IPS DF 6.9 (cell line): Measurements from ENCODE around the gene DOCK2.

Source experiments
- DNase-seq: peaks from one replicate; pipeline ENCODE4 v3.0.0-alpha.2; 2013; ENCODE audit warnings: low read depth, low spot score
- H3K27ac ChIP-seq: one replicate; pipeline ENCODE4 v1.5.1; 2013; ENCODE audit warnings: low read length, control low read depth
- H3K27me3 ChIP-seq: 2 replicates; pipeline ENCODE4 v1.6.1; 2013; ENCODE audit warnings: mild to moderate bottlenecking, low read length; ENCODE audit not compliant: control insufficient read depth, insufficient read depth
- H3K36me3 ChIP-seq: 2 replicates; pipeline ENCODE4 v1.6.1; 2013; ENCODE audit warnings: low read length; ENCODE audit not compliant: control insufficient read depth, insufficient read depth
- H3K4me1 ChIP-seq: 2 replicates; pipeline ENCODE4 v1.6.1; 2013; ENCODE audit warnings: low read length; ENCODE audit not compliant: control insufficient read depth, insufficient read depth
- H3K4me3 ChIP-seq: 2 replicates; pipeline ENCODE4 v1.5.1; 2013; ENCODE audit warnings: mild to moderate bottlenecking, low read length
- H3K9me3 ChIP-seq: 2 replicates; pipeline ENCODE4 v1.6.1; 2013; ENCODE audit warnings: low read length, inconsistent platforms; ENCODE audit not compliant: control insufficient read depth, insufficient read depth
- WGBS: extraction: QIAGEN DNeasy Blood & Tissue Kit; methylation state at CpG from one replicate; pipeline ENCODE4 v1.1.7; 2013; ENCODE audit warnings: mixed read lengths, missing lambda C conversion rate; ENCODE audit not compliant: insufficient read length, insufficient coverage; 5-methylcytosine and 5-hydroxymethylcytosine counted together

Gene DOCK2

DNA sequence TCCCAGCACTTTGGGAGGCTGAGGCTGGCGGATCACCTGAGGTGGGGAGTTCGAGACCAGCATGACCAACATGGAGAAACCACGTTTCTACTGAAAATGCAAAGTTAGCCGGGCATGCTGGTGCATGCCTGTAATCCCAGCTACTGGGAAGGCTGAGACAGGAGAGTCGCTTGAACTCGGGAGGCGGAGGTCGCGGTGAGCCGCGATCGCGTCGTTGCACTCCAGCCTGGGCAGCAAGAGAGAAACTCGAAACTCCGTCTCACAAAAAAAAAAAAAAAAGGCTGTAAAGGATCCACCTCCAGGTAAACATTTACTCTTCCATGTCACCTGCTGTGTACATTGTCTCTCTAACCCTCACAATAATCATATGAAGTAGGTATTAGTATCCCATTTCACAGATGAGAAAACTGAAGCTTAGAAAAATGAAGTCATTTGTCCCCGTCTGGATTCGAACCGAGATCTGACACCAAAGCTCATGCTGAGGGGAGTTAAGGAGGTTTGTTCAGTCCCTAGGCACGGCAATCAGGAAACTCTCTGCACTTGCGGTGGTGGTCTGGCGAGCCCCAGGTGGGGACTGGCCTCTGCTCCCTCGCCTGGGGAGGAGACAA, 494 bp upstream of the DOCK2 start:
- Histone ChIP-seq H3K27ac (no peak overlapping the region), H3K4me1 (0 out of 2 replicates have a peak, but pooled peaks cover 4% of the 10 kb centered on the region), H3K4me3 (peak overlapping the region; percentile 57; the same call in 1 of the 2 replicates), H3K9me3 (no peaks in the 10 kb centered on the region), H3K36me3 (no peaks in the 10 kb centered on the region), H3K27me3 (no peaks in the 10 kb centered on the region)
- no peak for DNase-seq
- no CpG with 5 or more reads among the region's 23 CpGs for WGBS

DNA sequence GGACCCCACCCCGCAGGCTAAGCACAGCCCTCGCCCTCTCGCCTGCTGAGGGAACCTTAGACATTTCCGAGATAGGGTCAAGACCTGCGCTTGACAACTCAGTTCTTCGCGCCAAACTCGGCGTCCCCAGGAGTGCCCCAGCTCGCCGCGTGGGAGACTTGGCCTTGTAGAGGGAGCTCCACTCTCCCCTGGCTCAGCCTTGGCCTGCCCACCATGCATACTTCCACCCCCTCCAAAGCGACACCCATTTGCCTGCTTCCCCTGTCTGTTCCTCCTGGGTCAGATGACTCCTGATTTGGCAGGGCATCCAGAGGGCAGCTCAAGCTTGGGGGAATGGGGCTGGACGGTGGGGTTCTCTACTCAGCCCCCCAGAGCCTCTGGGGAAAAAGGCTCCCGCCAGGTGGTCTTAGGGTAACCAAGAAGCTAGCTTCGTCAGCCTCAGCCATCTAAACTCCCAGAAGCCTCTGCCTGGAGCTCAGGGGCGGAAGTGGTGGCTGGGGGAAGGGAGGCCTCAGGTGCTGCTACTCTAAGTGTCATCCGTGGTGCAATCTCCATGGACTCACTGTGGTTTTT, 560 bp downstream of the DOCK2 start:
- Histone ChIP-seq H3K27ac (no peak overlapping the region), H3K27me3 (no peaks in the 10 kb centered on the region), H3K4me1 (0 out of 2 replicates have a peak, but pooled peaks cover 4% of the 10 kb centered on the region), H3K4me3 (peak overlapping the region; percentile 57; the same call in 1 of the 2 replicates), H3K36me3 (no peaks in the 10 kb centered on the region), H3K9me3 (no peaks in the 10 kb centered on the region)
- WGBS, result no CpG with 5 or more reads among the region's 18 CpGs
- no peak for DNase-seq

DNA sequence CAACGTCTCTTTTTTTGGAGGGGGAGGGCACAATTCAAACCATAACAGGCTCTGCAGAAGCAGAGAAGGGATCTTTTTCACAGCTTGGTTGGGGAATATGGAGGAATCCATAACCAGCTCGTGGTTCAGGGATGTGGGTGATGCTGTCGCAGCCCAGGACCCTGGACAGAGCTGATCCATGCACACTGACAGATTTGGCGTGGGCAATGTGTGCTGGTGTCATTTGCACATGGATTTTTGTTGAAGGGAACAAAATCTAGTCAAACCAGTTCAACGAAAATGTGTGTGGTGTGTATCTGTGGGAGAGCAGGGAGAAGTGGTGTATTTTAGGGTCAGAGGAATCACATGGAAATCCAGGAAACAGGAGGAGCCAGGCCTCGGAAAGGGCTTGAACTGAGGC, 4.2 kb downstream of the DOCK2 start:
- Histone ChIP-seq H3K4me1 (0 out of 2 replicates have a peak, but pooled peaks cover 4% of the 10 kb centered on the region), H3K36me3 (no peaks in the 10 kb centered on the region), H3K4me3 (no peak overlapping the region), H3K9me3 (no peaks in the 10 kb centered on the region), H3K27ac (no peak overlapping the region), H3K27me3 (no peaks in the 10 kb centered on the region)
- WGBS, result no CpG with 5 or more reads among the region's 6 CpGs
- DNase-seq, result no peak

DNA sequence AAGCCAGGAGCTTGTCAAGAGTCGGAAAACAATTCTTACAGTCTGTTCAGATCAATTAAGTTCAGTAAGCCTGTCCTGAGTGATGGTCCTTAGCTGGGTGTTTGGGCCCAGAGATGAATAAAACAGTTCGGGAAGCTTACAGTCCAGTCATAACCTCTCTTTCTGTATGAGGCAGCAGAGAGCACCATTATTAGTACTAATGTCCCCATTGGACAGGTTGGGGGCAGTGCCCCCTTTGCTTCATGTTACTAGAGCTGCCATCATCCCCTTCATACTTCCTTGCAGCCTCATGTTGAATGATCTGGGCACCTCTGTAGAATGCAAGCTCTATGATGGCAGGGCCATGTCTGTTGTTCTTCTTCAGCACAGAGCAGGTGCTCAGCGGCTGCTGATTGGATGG, 9.8 kb downstream of the DOCK2 start:
- Histone ChIP-seq H3K27me3 (no peaks in the 10 kb centered on the region), H3K4me1 (peaks cover 3% of the 10 kb centered on the region; the same call in 1 of the 2 replicates), H3K36me3 (no peaks in the 10 kb centered on the region), H3K4me3 (no peak overlapping the region), H3K9me3 (no peaks in the 10 kb centered on the region), H3K27ac (no peak overlapping the region)
- DNase-seq, result no peak
- no CpG with 5 or more reads among the region's 3 CpGs for WGBS

DNA sequence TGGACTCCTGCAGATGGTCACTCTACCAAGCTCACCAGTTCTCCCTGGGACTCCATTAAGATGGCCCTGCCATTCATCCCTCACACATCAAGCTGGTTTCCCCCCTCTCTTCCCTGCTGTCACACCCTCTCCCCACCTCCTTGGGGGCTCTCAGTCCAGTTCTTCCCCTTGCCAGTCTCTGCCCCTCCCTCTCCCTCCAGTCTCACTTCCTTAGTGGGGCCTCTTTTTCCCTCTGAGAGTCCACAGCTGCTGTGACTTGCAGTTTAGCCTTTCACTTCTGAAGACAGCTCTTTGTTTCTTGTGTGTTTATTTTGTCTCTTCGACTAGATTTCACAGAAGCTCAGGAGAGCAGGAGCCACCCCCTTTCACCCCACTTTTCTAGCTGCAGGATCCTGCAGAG, 10.5 kb downstream of the DOCK2 start:
- peaks cover 3% of the 10 kb centered on the region; the same call in 1 of the 2 replicates for H3K4me1 ChIP-seq
- no peaks in the 10 kb centered on the region for H3K36me3 ChIP-seq
- no peak overlapping the region for H3K4me3 ChIP-seq
- H3K27ac ChIP-seq, result no peak overlapping the region
- no CpG with 5 or more reads among the region's 1 CpG for WGBS
- H3K27me3 ChIP-seq, result no peaks in the 10 kb centered on the region
- H3K9me3 ChIP-seq, result no peaks in the 10 kb centered on the region
- no peak for DNase-seq

DNA sequence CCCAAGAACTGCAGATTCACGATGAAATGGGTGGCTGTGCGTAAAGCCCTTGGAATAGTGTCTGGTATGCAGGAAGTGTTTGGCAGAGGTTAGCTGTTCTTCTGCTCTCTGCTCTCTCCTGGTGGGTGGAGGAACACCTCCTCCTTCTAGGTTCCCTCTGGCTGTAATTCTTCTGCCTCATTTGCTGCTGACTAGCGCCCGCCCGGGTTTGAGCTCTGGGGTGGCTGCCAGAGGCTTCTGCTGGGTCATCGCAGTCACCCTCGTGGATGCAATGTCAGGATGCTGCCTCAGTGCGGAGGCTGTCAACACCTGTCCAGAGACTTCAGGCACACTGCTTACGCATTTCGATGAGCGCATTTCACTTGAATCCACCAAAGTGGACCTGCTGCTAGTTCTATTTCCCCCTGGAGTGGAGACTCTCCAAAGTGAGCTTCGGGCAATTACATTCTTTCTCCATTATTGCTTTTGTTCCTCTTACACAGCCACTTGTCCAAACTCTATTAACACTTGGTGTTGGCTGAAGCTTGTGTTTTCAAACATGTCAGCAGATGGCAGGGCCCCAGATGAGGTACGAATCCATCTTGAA, 11.7 kb downstream of the DOCK2 start:
- H3K4me3 ChIP-seq, result no peak overlapping the region
- H3K27ac ChIP-seq, result no peak overlapping the region

DNA sequence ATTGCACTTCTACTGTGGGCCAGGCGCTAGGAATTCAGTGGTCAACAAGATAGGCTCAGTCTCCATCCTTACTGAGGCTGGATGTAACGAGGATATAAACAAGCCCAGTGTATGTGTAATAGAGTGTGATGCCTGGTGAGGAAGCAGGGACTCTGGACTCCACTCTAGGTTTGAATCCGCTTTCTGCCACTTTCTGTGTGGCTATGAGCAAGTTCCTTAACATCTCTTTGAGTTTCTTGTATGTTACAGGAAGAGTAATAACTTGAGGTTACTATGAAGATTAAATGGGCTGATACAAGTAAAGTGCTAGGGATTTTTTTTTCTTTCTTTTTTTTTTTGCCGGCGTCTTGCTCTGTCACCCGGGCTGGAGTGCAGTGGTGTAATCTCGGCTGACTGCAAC, 12.4 kb downstream of the DOCK2 start:
- Histone ChIP-seq H3K27me3 (no peaks in the 10 kb centered on the region), H3K27ac (no peak overlapping the region), H3K4me3 (no peak overlapping the region), H3K36me3 (no peaks in the 10 kb centered on the region), H3K4me1 (peaks cover 3% of the 10 kb centered on the region; the same call in 1 of the 2 replicates), H3K9me3 (no peaks in the 10 kb centered on the region)
- DNase-seq, result no peak
- no CpG with 5 or more reads among the region's 7 CpGs for WGBS

More for the DNA sequence above, 11.7 kb downstream of the DOCK2 start:
- Histone ChIP-seq H3K9me3 (no peaks in the 10 kb centered on the region), H3K36me3 (no peaks in the 10 kb centered on the region), H3K27me3 (no peaks in the 10 kb centered on the region), H3K4me1 (peaks cover 3% of the 10 kb centered on the region; the same call in 1 of the 2 replicates)
- no peak for DNase-seq
- WGBS, result no CpG with 5 or more reads among the region's 13 CpGs

DNA sequence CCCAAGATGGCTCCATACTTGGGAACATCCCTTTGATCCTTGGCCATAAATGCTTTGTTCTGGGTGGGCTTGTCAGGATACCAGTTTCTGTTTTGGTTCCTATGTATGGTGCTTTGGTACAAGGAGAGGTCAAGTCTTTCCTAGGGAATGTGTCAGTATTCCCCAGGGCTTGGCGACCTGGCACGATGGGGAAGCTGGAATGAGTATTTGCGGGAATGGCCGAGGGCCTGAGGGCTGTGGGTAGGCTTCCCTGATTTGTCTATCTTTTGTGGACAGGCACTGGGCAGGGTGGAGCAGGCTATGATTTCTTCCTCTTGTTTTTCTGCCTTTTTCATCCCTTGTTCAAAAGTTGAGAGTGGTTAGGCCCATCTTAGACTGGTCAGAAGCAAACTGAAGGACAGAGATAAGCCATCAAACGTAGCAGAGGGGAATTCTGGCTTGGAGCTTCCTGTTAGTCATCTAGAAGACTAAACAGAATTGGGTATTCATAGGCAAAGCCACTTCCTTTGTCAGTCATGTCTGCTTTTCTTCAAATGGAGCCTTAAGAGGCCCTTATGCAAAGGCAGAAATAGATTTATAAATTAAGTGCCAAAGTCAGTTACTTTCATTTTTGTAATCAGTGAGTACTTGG, 13.7 kb downstream of the DOCK2 start:
- Histone ChIP-seq H3K27me3 (no peaks in the 10 kb centered on the region), H3K9me3 (no peaks in the 10 kb centered on the region), H3K4me3 (no peak overlapping the region), H3K36me3 (no peaks in the 10 kb centered on the region), H3K27ac (no peak overlapping the region), H3K4me1 (peaks cover 3% of the 10 kb centered on the region; the same call in 1 of the 2 replicates)
- WGBS, result no CpG with 5 or more reads among the region's 5 CpGs
- no peak for DNase-seq

DNA sequence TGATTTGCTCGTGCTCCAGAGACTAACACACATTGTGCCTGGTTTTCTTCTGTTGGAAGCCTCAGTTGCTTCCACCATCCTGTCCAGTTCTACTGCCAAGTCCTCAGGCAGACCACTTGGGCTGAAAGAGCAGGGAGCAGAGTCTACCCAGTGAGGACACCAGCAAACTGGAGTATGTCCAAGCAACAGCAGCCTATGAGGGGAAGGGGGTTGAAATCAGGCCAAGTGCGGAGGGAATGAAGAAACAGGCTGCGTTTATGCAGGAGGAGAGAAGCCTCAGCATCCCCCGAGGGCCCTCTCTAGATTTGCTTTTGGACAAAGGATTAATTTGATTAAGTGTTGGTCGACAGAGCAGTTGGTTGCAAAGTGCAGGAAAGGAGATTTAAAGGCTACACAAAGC, 14.5 kb downstream of the DOCK2 start:
- WGBS, result no CpG with 5 or more reads among the region's 5 CpGs
- Histone ChIP-seq H3K4me1 (peaks cover 3% of the 10 kb centered on the region; the same call in 1 of the 2 replicates), H3K27ac (no peak overlapping the region)

DNA sequence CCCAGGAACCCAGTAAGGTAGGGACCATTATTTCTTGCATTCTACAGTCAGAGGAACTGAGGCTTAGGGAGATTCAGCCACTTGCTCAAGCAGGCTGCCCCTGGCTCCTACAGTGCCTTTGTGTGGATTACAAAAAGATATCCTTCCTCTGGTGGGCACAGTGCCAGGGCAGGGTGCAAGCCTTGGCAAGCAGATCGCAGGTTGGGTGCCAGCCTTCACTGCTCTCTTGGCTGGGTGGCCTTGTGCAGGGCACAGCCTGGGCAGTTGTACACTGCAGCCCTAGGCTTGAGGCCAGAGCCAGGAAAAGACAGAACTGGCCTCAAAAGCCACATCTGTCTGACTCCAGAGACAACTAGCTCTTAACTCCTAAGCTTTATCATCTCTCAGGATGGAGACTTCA, 15.0 kb downstream of the DOCK2 start:
- Histone ChIP-seq H3K4me3 (no peak overlapping the region), H3K27me3 (no peaks in the 10 kb centered on the region), H3K36me3 (no peaks in the 10 kb centered on the region), H3K9me3 (no peaks in the 10 kb centered on the region), H3K4me1 (peaks cover 3% of the 10 kb centered on the region; the same call in 1 of the 2 replicates), H3K27ac (no peak overlapping the region)
- DNase-seq, result no peak
- WGBS, result no CpG with 5 or more reads among the region's 1 CpG

More for the DNA sequence above, 14.5 kb downstream of the DOCK2 start:
- Histone ChIP-seq H3K27me3 (no peaks in the 10 kb centered on the region), H3K9me3 (no peaks in the 10 kb centered on the region), H3K36me3 (no peaks in the 10 kb centered on the region), H3K4me3 (no peak overlapping the region)
- no peak for DNase-seq
